Trophoblast cell (in vitro differentiated cells and primary cell): ENCODE measurements around the gene RSRC2.
"Not testable (repeated sequence)": the region's sequence is repeated elsewhere in the genome, so short reads cannot be mapped to it uniquely, and the experiment has no call there.

Experiments
- DNase-seq, 2 donors: peaks; one replicate each; pipeline ENCODE4 v3.0.0-alpha.2; 2016
- H2AFZ ChIP-seq: 2 replicates; pipeline ENCODE4 v1.6.1; 2013; ENCODE audit warnings: low read length, moderate library complexity, mild to moderate bottlenecking; ENCODE audit not compliant: insufficient read depth, poor library complexity
- H2AK5ac ChIP-seq: 2 replicates; pipeline ENCODE4 v1.6.1; 2013; ENCODE audit warnings: mild to moderate bottlenecking, low read length
- H2BK120ac ChIP-seq: 2 replicates; pipeline ENCODE4 v1.6.1; 2013; ENCODE audit warnings: low read length, mild to moderate bottlenecking, moderate library complexity; ENCODE audit not compliant: insufficient read depth, poor library complexity
- H2BK12ac ChIP-seq: 2 replicates; pipeline ENCODE4 v1.6.1; 2013; ENCODE audit warnings: mild to moderate bottlenecking, low read length, moderate library complexity
- H2BK5ac ChIP-seq: 2 replicates; pipeline ENCODE4 v1.6.1; 2013; ENCODE audit warnings: low read length, low read depth, moderate library complexity, mild to moderate bottlenecking; ENCODE audit not compliant: poor library complexity
- H3K14ac ChIP-seq: 2 replicates; pipeline ENCODE4 v1.6.1; 2013; ENCODE audit warnings: mild to moderate bottlenecking, low read length
- H3K18ac ChIP-seq: 2 replicates; pipeline ENCODE4 v1.6.1; 2013; ENCODE audit warnings: mild to moderate bottlenecking, low read length
- H3K23ac ChIP-seq: 2 replicates; pipeline ENCODE4 v1.6.1; 2013; ENCODE audit warnings: low read length
- H3K27ac ChIP-seq: 2 replicates; pipeline ENCODE4 v1.5.1; 2013; ENCODE audit warnings: low read depth, mild to moderate bottlenecking, inconsistent platforms, low read length, moderate library complexity
- H3K27me3 ChIP-seq: 2 replicates; pipeline ENCODE4 v1.6.1; 2013; ENCODE audit warnings: inconsistent platforms, mild to moderate bottlenecking, low read length, moderate library complexity; ENCODE audit not compliant: insufficient read depth
- H3K36me3 ChIP-seq, 2 experiments: 1 replicate in 1 of 2; 2 replicates in 1 of 2; pipeline ENCODE4 v1.6.1; 2013; ENCODE audit warnings: low read length in 2 of 2, mild to moderate bottlenecking in 2 of 2, moderate library complexity in 1 of 2; ENCODE audit not compliant: insufficient read depth in 2 of 2, control insufficient read depth in 1 of 2
- H3K4ac ChIP-seq: 2 replicates; pipeline ENCODE4 v1.6.1; 2013; ENCODE audit warnings: low read depth, mild to moderate bottlenecking, low read length, moderate library complexity
- H3K4me1 ChIP-seq, 2 experiments: 1 replicate in 1 of 2; 2 replicates in 1 of 2; pipeline ENCODE4 v1.6.1; 2013; ENCODE audit warnings: low read length in 2 of 2, mild to moderate bottlenecking in 2 of 2, moderate library complexity in 1 of 2; ENCODE audit not compliant: insufficient read depth in 2 of 2, control insufficient read depth in 1 of 2
- H3K4me2 ChIP-seq: 2 replicates; pipeline ENCODE4 v1.6.1; 2013; ENCODE audit warnings: inconsistent platforms, mild to moderate bottlenecking, low read length, moderate library complexity
- H3K4me3 ChIP-seq: 2 replicates; pipeline ENCODE4 v1.5.1; 2013; ENCODE audit warnings: mild to moderate bottlenecking, low read depth, low read length, inconsistent platforms
- H3K79me1 ChIP-seq: one replicate; pipeline ENCODE4 v1.6.1; 2013; ENCODE audit warnings: low read length
- H3K79me2 ChIP-seq: 2 replicates; pipeline ENCODE4 v1.6.1; 2013; ENCODE audit warnings: low read length, mild to moderate bottlenecking; ENCODE audit not compliant: control insufficient read depth, insufficient read depth, poor library complexity
- H3K9ac ChIP-seq: 2 replicates; pipeline ENCODE4 v1.6.1; 2013; ENCODE audit warnings: mild to moderate bottlenecking, low read length
- H3K9me3 ChIP-seq: 2 replicates; pipeline ENCODE4 v1.6.1; 2013; ENCODE audit warnings: low read depth, mild to moderate bottlenecking, control low read depth, inconsistent platforms, low read length; ENCODE audit not compliant: insufficient read depth
- H4K12ac ChIP-seq: 2 replicates; pipeline ENCODE4 v1.6.1; 2013; ENCODE audit warnings: low read depth, mild to moderate bottlenecking, low read length, moderate library complexity
- H4K8ac ChIP-seq: 2 replicates; pipeline ENCODE4 v1.6.1; 2013; ENCODE audit warnings: low read depth, mild to moderate bottlenecking, low read length, moderate library complexity
- H4K91ac ChIP-seq: one replicate; pipeline ENCODE4 v1.6.1; 2013; ENCODE audit warnings: low read depth, mild to moderate bottlenecking, low read length, moderate library complexity
- WGBS: extraction: QIAGEN DNeasy Blood & Tissue Kit; methylation state at CpG from one replicate; pipeline ENCODE4 v1.1.7; 2013; ENCODE audit warnings: missing lambda C conversion rate; ENCODE audit not compliant: insufficient read length, insufficient coverage; ENCODE audit errors: extremely low coverage; 5-methylcytosine and 5-hydroxymethylcytosine counted together

RSRC2 gene

GRCh38 chr12:122464317-122465042 is 62.3 kb downstream of the RSRC2 start:
- Histone ChIP-seq H3K79me1 (peaks cover 14% of the 10 kb centered on the region), H3K27ac (peak overlapping the region; percentile 22), H2BK5ac (peak overlapping the region; percentile 26), H2BK120ac (peak overlapping the region; percentile 75), H2BK12ac (peak overlapping the region; percentile 23), H4K91ac (peak overlapping the region; percentile 87)
- not testable (repeated sequence) for H3K9me3 ChIP-seq, H2AFZ ChIP-seq, H3K18ac ChIP-seq, H4K12ac ChIP-seq, H3K9ac ChIP-seq, H2AK5ac ChIP-seq, H3K23ac ChIP-seq, H3K14ac ChIP-seq, H3K4me1 ChIP-seq, H3K4ac ChIP-seq, H3K4me2 ChIP-seq, H3K79me2 ChIP-seq, H3K36me3 ChIP-seq, H3K4me3 ChIP-seq, H4K8ac ChIP-seq, H3K27me3 ChIP-seq
- peak; percentile 95 to 99 for DNase-seq
- WGBS = no CpG with 5 or more reads among the region's 17 CpGs

- Histone ChIP-seq H3K36me3 (no peaks in the 10 kb centered on the region), H2BK120ac (peak overlapping the region; percentile 7), H3K27me3 (no peaks in the 10 kb centered on the region), H3K4ac (no peak overlapping the region), H2BK5ac (no peak overlapping the region), H4K12ac (no peak overlapping the region), H3K9me3 (no peaks in the 10 kb centered on the region), H3K79me1 (peaks cover 9% of the 10 kb centered on the region), H3K9ac (no peak overlapping the region), H2BK12ac (peak overlapping the region; percentile 9), H2AFZ (no peak overlapping the region), H3K4me2 (no peak overlapping the region), H4K91ac (no peak overlapping the region), H3K79me2 (no peaks in the 10 kb centered on the region), H2AK5ac (no peak overlapping the region), H3K27ac (no peak overlapping the region), H3K4me1 (peaks cover 3 to 5% of the 10 kb centered on the region in 2 experiments), H3K18ac (no peak overlapping the region), H4K8ac (no peak overlapping the region), H3K4me3 (no peak overlapping the region), H3K14ac (no peak overlapping the region), H3K23ac (no peak overlapping the region)
- DNase-seq = no peak
- no CpG with 5 or more reads among the region's 2 CpGs for WGBS
Observed at GRCh38 chr12:122460641-122461040, 66.1 kb downstream of the RSRC2 start.

GRCh38 chr12:122460061-122460460 is 66.7 kb downstream of the RSRC2 start:
- Histone ChIP-seq H3K4me1 (peaks cover 3 to 5% of the 10 kb centered on the region in 2 experiments), H4K8ac (no peak overlapping the region), H3K79me2 (no peaks in the 10 kb centered on the region), H4K12ac (no peak overlapping the region), H3K4me3 (no peak overlapping the region), H4K91ac (no peak overlapping the region), H2BK5ac (no peak overlapping the region), H3K27me3 (no peaks in the 10 kb centered on the region), H3K23ac (no peak overlapping the region), H3K9ac (no peak overlapping the region), H2BK120ac (peak overlapping the region; percentile 69), H3K79me1 (peaks cover 7% of the 10 kb centered on the region), H3K27ac (no peak overlapping the region), H2BK12ac (no peak overlapping the region), H3K36me3 (no peaks in the 10 kb centered on the region), H3K4me2 (no peak overlapping the region), H3K14ac (no peak overlapping the region), H3K18ac (no peak overlapping the region), H2AK5ac (no peak overlapping the region), H3K4ac (no peak overlapping the region), H3K9me3 (no peaks in the 10 kb centered on the region), H2AFZ (no peak overlapping the region)
- no CpG with 5 or more reads among the region's 7 CpGs for WGBS
- DNase-seq = no peak

GRCh38 chr12:122459211-122459610 is 67.5 kb downstream of the RSRC2 start:
- Histone ChIP-seq H3K9ac (no peak overlapping the region), H3K27me3 (no peaks in the 10 kb centered on the region), H3K79me1 (peaks cover 3% of the 10 kb centered on the region), H2AFZ (no peak overlapping the region), H4K12ac (no peak overlapping the region), H3K18ac (no peak overlapping the region), H3K23ac (no peak overlapping the region), H2BK120ac (no peak overlapping the region), H4K91ac (no peak overlapping the region), H3K36me3 (no peaks in the 10 kb centered on the region), H3K14ac (no peak overlapping the region), H2BK5ac (no peak overlapping the region), H3K79me2 (no peaks in the 10 kb centered on the region), H3K9me3 (no peaks in the 10 kb centered on the region), H4K8ac (no peak overlapping the region), H3K27ac (no peak overlapping the region), H3K4me1 (peaks cover 3% of the 10 kb centered on the region in 2 experiments), H3K4me3 (no peak overlapping the region), H2AK5ac (no peak overlapping the region), H3K4ac (no peak overlapping the region), H3K4me2 (no peak overlapping the region), H2BK12ac (no peak overlapping the region)
- DNase-seq = no peak
- WGBS = no CpG with 5 or more reads among the region's 2 CpGs
